Neural crest cell (in vitro differentiated cells): ENCODE data around the gene PCSK5. TPM values are rescaled to one million over a fixed set of nuclear protein-coding genes. Genes with fewer than 3 reads are reported as not detected.

Experiments
- DNase-seq: peaks from one replicate; pipeline ENCODE4 v3.0.0; 2021; ENCODE audit warnings: low read depth, mixed read lengths, low spot score
- H3K27ac Mint-ChIP-seq: one replicate; pipeline ENCODE4 v1.8.0; 2021; ENCODE audit warnings: mild to moderate bottlenecking, mixed read lengths; ENCODE audit not compliant: unreplicated experiment
- H3K27me3 Mint-ChIP-seq: 2 replicates; pipeline ENCODE4 v1.8.0; 2021; ENCODE audit warnings: low read depth, mild to moderate bottlenecking, mixed read lengths
- H3K36me3 Mint-ChIP-seq: 2 replicates; pipeline ENCODE4 v1.8.0; 2021; ENCODE audit warnings: low read depth, mild to moderate bottlenecking, mixed read lengths
- H3K4me1 Mint-ChIP-seq: 2 replicates; pipeline ENCODE4 v1.8.0; 2021; ENCODE audit warnings: mixed read lengths
- H3K4me3 Mint-ChIP-seq: one replicate; pipeline ENCODE4 v1.8.0; 2021; ENCODE audit warnings: mild to moderate bottlenecking, mixed read lengths
- H3K9me3 Mint-ChIP-seq: 2 replicates; pipeline ENCODE4 v1.8.0; 2021; ENCODE audit warnings: mixed read lengths
- CTCF ChIP-seq: fragments of 200-600 bp; sonication (generic); conservative IDR thresholded peaks from 2 replicates; pipeline ENCODE4 v1.5.0; 2021; ENCODE audit warnings: antibody characterized with exemption, mild to moderate bottlenecking
- total RNA-seq: library from RNA; stranded (reverse); gene quantifications from 2 replicates; pipeline ENCODE4 v1.2.1, GENCODE V29; 2021

The PCSK5 gene
- total RNA-seq, 1 donor from 2014 or later: 3.1 TPM

GRCh38 chr9:75889577-75889976 lies 896 bp upstream of the PCSK5 start:
- H3K4me3 Mint-ChIP-seq: peak overlapping the region; percentile 95

GRCh38 chr9:75889977-75890471 lies 449 bp upstream of the PCSK5 start:
- peaks cover 23% of the 10 kb centered on the region for H3K4me1 Mint-ChIP-seq
- H3K27me3 Mint-ChIP-seq: peaks cover 53% of the 10 kb centered on the region
- H3K4me3 Mint-ChIP-seq: peak overlapping the region; percentile 95
- H3K36me3 Mint-ChIP-seq: no peaks in the 10 kb centered on the region
- no peak for TF ChIP-seq CTCF
- peak; percentile 14 for DNase-seq
- H3K27ac Mint-ChIP-seq: peak overlapping the region; percentile 29
- H3K9me3 Mint-ChIP-seq: no peaks in the 10 kb centered on the region

More at GRCh38 chr9:75889577-75889976, 896 bp upstream of the PCSK5 start:
- Mint-ChIP-seq H3K4me1 (peaks cover 20% of the 10 kb centered on the region), H3K27me3 (peaks cover 51% of the 10 kb centered on the region), H3K36me3 (no peaks in the 10 kb centered on the region), H3K9me3 (no peaks in the 10 kb centered on the region), H3K27ac (peak overlapping the region; percentile 29)
- TF ChIP-seq CTCF: no peak
- DNase-seq: no peak

DNA sequence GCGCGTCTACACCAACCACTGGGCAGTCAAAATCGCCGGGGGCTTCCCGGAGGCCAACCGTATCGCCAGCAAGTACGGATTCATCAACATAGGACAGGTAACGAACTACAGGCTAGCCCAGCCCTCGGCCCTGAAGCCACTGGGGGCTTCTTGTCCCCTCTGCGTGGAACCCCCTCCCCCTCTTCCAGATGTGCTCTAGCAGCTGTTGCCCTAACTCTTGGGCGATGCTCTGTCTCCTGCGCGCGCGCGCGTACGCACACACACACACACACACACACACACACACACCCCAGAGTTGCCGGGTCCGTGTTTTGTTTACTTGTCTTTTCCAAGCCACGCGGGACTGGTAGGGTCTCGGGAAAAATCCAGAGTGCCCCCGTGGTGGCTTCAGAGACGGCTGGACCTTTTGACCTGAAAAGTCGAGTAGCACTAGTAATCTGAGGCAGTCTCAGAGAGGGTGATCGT lies 836 bp downstream of the PCSK5 start:
- Mint-ChIP-seq H3K9me3 (no peaks in the 10 kb centered on the region), H3K27ac (peak overlapping the region; percentile 44), H3K27me3 (peaks cover 58% of the 10 kb centered on the region), H3K4me1 (peaks cover 29% of the 10 kb centered on the region), H3K4me3 (peak overlapping the region; percentile 94), H3K36me3 (no peaks in the 10 kb centered on the region)
- peak; percentile 12 for DNase-seq
- no peak for TF ChIP-seq CTCF

DNA sequence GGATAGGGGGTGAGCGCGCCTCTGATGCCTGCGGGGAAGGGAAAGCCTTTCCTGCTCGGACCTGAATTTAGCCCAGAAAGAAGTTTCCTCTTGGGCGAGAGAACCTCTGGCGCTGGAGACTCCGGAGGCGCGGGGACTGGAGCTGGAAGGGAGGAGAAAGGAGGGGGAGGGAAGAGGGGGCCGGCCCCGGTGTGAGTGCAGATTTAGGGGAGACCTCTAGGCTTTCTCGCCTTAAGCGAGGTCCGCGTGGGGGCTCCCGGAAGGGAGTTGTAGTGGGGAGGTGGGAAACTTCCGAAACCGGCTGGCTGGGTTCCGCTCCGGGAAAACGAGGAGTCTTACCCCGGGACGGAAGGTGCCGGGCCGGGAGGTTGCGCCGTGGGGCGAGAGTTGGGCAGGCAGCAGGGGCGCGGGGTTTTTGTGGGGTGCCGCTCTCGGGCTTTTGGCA lies 1.3 kb downstream of the PCSK5 start:
- no peak for TF ChIP-seq CTCF
- peak overlapping the region; percentile 94 for H3K4me3 Mint-ChIP-seq
- peak; percentile 5 for DNase-seq
- no peaks in the 10 kb centered on the region for H3K9me3 Mint-ChIP-seq
- H3K4me1 Mint-ChIP-seq: peaks cover 29% of the 10 kb centered on the region
- H3K27ac Mint-ChIP-seq: no peak overlapping the region
- H3K36me3 Mint-ChIP-seq: no peaks in the 10 kb centered on the region
- peaks cover 58% of the 10 kb centered on the region for H3K27me3 Mint-ChIP-seq

GRCh38 chr9:75892216-75892911 lies 1.9 kb downstream of the PCSK5 start:
- peak overlapping the region; percentile 94 for H3K4me3 Mint-ChIP-seq
- H3K9me3 Mint-ChIP-seq: no peaks in the 10 kb centered on the region
- H3K27me3 Mint-ChIP-seq: peaks cover 58% of the 10 kb centered on the region
- TF ChIP-seq CTCF: no peak
- no peak overlapping the region for H3K27ac Mint-ChIP-seq
- H3K36me3 Mint-ChIP-seq: no peaks in the 10 kb centered on the region
- peaks cover 29% of the 10 kb centered on the region for H3K4me1 Mint-ChIP-seq
- DNase-seq: peak; percentile 3
